ENCODE results near the gene DPP6. TPM values are rescaled to one million over a fixed set of nuclear protein-coding genes. Genes with fewer than 3 reads are reported as not detected.

The DPP6 gene
- total and polyA plus RNA-seq, 2 experiments from 2014 or later = 0.21 TPM; not detected in 1

DNA sequence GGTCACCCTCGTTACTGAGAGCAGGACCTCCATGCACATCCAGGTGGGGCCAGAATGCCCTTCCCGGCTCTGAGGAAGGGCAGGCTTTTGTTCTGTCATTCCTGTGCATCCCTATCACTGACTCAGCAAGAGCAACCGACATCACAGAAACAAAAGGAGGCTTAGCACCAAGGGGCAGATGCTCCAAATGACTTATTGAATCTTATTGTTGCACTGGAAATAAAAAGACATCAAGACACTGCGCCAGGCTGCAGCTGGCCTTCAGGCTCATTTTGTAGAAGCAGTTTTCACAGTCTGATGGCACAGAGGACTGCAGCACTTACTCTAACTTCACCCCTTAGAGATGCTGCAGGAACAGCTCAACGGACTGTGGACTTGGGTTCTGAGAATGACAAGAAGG lies 824.3 kb downstream of the DPP6 start:
- Histone ChIP-seq H3K4me1 (ENCODE audit: low read depth) (no peaks in the 10 kb centered on the region), H3K36me3 (no peaks in the 10 kb centered on the region), H3K27ac (no peak overlapping the region), H3K9me3 (ENCODE audit: low read depth) (no peaks in the 10 kb centered on the region), H3K4me3 (no peak overlapping the region), H3K27me3 (no peaks in the 10 kb centered on the region)
- TF ChIP-seq, protein P1, sequence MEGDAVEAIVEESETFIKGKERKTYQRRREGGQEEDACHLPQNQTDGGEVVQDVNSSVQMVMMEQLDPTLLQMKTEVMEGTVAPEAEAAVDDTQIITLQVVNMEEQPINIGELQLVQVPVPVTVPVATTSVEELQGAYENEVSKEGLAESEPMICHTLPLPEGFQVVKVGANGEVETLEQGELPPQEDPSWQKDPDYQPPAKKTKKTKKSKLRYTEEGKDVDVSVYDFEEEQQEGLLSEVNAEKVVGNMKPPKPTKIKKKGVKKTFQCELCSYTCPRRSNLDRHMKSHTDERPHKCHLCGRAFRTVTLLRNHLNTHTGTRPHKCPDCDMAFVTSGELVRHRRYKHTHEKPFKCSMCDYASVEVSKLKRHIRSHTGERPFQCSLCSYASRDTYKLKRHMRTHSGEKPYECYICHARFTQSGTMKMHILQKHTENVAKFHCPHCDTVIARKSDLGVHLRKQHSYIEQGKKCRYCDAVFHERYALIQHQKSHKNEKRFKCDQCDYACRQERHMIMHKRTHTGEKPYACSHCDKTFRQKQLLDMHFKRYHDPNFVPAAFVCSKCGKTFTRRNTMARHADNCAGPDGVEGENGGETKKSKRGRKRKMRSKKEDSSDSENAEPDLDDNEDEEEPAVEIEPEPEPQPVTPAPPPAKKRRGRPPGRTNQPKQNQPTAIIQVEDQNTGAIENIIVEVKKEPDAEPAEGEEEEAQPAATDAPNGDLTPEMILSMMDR (IDR thresholded peaks at IDR 0.05; ENCODE audit: low read depth, low read length) = no peak
- DNase-seq (ENCODE audit: low read depth in 1 of 2, low spot score in 1 of 2) = no peak

DNA sequence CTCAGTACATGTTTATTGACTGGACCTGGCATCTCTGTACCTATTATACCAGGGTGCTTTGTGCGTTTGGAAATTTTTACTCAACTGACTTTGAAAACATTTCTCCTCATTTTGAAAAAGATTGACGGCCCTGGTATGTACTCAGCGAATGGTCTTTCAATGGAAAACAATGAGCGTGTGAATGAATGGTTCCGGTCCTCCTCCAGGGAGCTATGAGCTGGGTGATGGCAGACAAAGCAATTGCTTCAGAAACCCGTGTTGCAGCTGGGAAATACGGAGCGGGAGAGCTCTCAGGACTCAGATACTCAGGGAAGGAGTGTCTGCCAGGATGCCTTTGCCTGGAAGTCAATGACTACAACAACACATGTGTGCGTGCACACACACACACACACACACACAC lies 824.8 kb downstream of the DPP6 start:
- H3K27me3 ChIP-seq = no peaks in the 10 kb centered on the region
- TF ChIP-seq, protein P1 (IDR thresholded peaks at IDR 0.05; ENCODE audit: low read depth, low read length) = no peak
- H3K36me3 ChIP-seq = no peaks in the 10 kb centered on the region
- DNase-seq (ENCODE audit: low read depth in 1 of 2, low spot score in 1 of 2) = no peak
- H3K4me1 ChIP-seq (ENCODE audit: low read depth) = no peaks in the 10 kb centered on the region
- no peak overlapping the region for H3K27ac ChIP-seq
- H3K4me3 ChIP-seq = no peak overlapping the region
- no peaks in the 10 kb centered on the region for H3K9me3 ChIP-seq (ENCODE audit: low read depth)

DNA sequence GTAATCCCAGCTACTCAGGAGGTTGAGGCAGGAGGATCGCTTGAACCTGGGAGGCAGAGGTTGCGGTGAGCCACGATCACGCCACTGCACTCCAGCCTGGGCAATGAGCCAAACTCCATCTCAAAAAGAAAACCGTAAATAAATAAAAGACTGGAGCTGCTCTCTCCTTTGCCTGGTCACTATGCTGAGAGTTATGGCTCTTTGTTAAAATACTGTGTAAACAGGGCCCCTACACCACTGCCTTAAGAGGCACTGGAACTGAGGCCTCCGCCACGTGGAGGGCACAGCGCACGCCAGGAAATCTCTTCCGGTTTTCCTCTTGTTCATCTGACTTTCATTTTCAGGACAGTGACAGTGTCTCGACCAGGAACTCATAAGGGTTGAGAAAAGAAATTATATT lies 827.4 kb downstream of the DPP6 start:
- Histone ChIP-seq H3K4me3 (no peak overlapping the region), H3K27ac (no peak overlapping the region), H3K27me3 (no peaks in the 10 kb centered on the region), H3K4me1 (ENCODE audit: low read depth) (no peaks in the 10 kb centered on the region), H3K9me3 (ENCODE audit: low read depth) (no peaks in the 10 kb centered on the region), H3K36me3 (no peaks in the 10 kb centered on the region)
- no peak for DNase-seq (ENCODE audit: low read depth in 1 of 2, low spot score in 1 of 2)
- TF ChIP-seq, protein P1 (IDR thresholded peaks at IDR 0.05; ENCODE audit: low read depth, low read length) = no peak

DNA sequence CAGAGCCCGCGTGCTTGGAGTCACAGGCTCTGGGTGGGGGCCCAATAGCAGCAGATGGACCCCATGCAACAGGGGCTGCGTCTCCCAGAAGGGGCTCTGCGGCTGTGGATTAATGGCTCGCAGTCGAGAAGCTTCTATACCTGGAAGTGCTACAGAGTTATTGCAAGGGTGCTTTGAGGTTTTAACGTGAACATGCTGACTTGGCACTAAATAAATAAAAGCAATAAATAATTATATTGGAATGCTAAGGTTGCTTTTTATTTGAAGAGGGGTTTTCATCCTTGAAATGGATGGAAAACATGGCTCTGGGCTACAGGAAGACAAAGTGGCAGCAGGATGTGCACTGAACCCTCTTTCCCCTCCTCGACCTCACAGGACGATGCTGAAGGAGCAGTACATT lies 828.3 kb downstream of the DPP6 start:
- no peak overlapping the region for H3K4me3 ChIP-seq
- H3K27ac ChIP-seq = no peak overlapping the region
- no peaks in the 10 kb centered on the region for H3K9me3 ChIP-seq (ENCODE audit: low read depth)
- TF ChIP-seq, protein P1 (IDR thresholded peaks at IDR 0.05; ENCODE audit: low read depth, low read length) = no peak
- no peak for DNase-seq (ENCODE audit: low read depth in 1 of 2, low spot score in 1 of 2)
- no peaks in the 10 kb centered on the region for H3K27me3 ChIP-seq
- H3K36me3 ChIP-seq = no peaks in the 10 kb centered on the region
- no peaks in the 10 kb centered on the region for H3K4me1 ChIP-seq (ENCODE audit: low read depth)

DNA sequence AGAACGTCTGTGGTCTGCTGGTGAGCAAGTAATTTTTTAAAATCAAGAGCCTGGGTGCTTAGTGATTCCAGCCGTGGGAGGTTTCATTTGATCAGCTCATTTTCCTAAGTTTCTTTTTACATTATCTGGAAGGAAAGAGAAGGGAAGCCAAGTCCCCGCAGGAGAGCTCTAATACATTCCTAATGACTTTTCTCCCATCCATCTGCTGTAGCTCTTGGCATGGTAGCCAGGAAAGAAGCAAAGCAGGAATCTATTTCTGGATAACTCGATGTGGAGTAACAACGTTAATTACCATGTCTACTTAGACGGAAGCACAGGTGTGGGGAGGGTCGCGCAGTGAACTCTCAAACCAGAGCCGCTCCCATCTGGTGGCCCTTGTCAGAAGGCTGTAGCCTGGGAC lies 828.8 kb downstream of the DPP6 start:
- Histone ChIP-seq H3K4me1 (ENCODE audit: low read depth) (no peaks in the 10 kb centered on the region), H3K9me3 (ENCODE audit: low read depth) (no peaks in the 10 kb centered on the region), H3K36me3 (no peaks in the 10 kb centered on the region), H3K27me3 (no peaks in the 10 kb centered on the region), H3K27ac (no peak overlapping the region), H3K4me3 (no peak overlapping the region)
- DNase-seq (ENCODE audit: low read depth in 1 of 2, low spot score in 1 of 2) = no peak
- TF ChIP-seq, protein P1 (IDR thresholded peaks at IDR 0.05; ENCODE audit: low read depth, low read length) = no peak

DNA sequence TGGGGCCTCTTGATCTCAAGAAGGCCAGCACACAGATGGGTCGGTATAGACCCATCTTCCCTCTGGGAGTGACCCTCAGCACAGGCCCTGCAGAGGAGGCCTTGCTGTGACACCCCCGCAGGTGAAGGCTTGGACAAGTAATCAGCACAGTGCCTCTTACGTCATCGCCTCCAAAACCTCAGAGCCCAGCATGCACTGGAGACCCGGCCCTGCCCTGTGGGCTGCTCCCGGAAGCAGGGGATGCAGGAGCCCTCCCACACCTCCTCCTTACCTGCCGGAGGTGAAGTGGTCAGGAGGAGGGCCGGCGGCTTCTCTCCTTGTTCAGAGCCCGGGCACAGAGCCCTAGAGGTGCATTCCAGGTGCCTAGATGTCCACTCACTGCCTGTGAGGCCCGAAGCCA lies 829.3 kb downstream of the DPP6 start:
- Histone ChIP-seq H3K4me3 (no peak overlapping the region), H3K27me3 (no peaks in the 10 kb centered on the region), H3K27ac (no peak overlapping the region), H3K4me1 (ENCODE audit: low read depth) (no peaks in the 10 kb centered on the region), H3K9me3 (ENCODE audit: low read depth) (no peaks in the 10 kb centered on the region), H3K36me3 (no peaks in the 10 kb centered on the region)
- TF ChIP-seq, protein P1 (IDR thresholded peaks at IDR 0.05; ENCODE audit: low read depth, low read length) = no peak
- DNase-seq (ENCODE audit: low read depth in 1 of 2, low spot score in 1 of 2) = no peak

All from cardiac muscle cell (in vitro differentiated cells and primary cell).